Mesothelial cell of epicardium (in vitro differentiated cells): ENCODE data around the gene PAX4. TPM values are rescaled to one million over a fixed set of nuclear protein-coding genes. Genes with fewer than 3 reads are reported as not detected.

Experiments
- DNase-seq, 2 experiments: peaks; one replicate each; pipeline ENCODE4 v3.0.0; 2021; ENCODE audit warnings: low spot score in 2 of 2; ENCODE audit not compliant: unreplicated experiment in 2 of 2
- H3K27ac Mint-ChIP-seq: 2 replicates; pipeline ENCODE4 v1.8.0; 2021; ENCODE audit warnings: mixed read lengths
- H3K27me3 Mint-ChIP-seq: 2 replicates; pipeline ENCODE4 v1.8.0; 2021; ENCODE audit warnings: low read depth, mixed read lengths
- H3K36me3 Mint-ChIP-seq: 2 replicates; pipeline ENCODE4 v1.8.0; 2021; ENCODE audit warnings: mixed read lengths
- H3K4me1 Mint-ChIP-seq: 2 replicates; pipeline ENCODE4 v1.8.0; 2021; ENCODE audit warnings: mixed read lengths
- H3K4me3 Mint-ChIP-seq: 2 replicates; pipeline ENCODE4 v1.8.0; 2021; ENCODE audit warnings: mild to moderate bottlenecking, moderate library complexity, mixed read lengths
- H3K9me3 Mint-ChIP-seq: 2 replicates; pipeline ENCODE4 v1.8.0; 2021; ENCODE audit warnings: mixed read lengths
- total RNA-seq: library from RNA; stranded (reverse); gene quantifications from 3 replicates; pipeline ENCODE4 v1.2.1, GENCODE V29; 2021
- TF ChIP-seq, protein P1 (sequence below): fragments of 200-600 bp; sonication (generic); IDR thresholded peaks from one replicate; pipeline ENCODE4 v1.5.0; 2021; ENCODE audit warnings: antibody characterized with exemption; ENCODE audit not compliant: unreplicated experiment

The PAX4 gene
- total RNA-seq, 1 donor from 2014 or later = not detected

DNA sequence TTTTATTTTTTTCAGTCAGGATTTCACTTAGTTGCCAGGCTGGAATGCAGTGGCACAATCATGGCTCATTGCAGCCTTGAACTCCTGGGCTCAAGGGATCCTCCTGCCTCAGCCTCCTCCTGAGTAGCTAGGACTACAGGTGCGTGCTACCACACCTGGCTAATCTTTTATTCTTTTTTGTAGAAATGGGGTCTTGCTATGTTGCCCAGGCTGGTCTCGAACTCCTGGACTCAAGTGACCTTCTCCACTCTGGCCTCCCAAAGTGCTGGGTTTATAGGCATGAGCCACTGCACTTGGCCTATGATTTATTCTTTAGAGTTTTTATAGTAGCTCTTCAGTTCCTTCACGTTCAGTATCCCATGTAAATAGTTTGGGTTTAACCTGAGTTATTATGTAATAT lies 39.6 kb upstream of the PAX4 start:
- Mint-ChIP-seq H3K9me3 (no peaks in the 10 kb centered on the region), H3K36me3 (peaks cover 6% of the 10 kb centered on the region), H3K27me3 (no peaks in the 10 kb centered on the region), H3K27ac (no peak overlapping the region), H3K4me3 (no peak overlapping the region), H3K4me1 (peaks cover 31% of the 10 kb centered on the region)
- TF ChIP-seq, protein P1, sequence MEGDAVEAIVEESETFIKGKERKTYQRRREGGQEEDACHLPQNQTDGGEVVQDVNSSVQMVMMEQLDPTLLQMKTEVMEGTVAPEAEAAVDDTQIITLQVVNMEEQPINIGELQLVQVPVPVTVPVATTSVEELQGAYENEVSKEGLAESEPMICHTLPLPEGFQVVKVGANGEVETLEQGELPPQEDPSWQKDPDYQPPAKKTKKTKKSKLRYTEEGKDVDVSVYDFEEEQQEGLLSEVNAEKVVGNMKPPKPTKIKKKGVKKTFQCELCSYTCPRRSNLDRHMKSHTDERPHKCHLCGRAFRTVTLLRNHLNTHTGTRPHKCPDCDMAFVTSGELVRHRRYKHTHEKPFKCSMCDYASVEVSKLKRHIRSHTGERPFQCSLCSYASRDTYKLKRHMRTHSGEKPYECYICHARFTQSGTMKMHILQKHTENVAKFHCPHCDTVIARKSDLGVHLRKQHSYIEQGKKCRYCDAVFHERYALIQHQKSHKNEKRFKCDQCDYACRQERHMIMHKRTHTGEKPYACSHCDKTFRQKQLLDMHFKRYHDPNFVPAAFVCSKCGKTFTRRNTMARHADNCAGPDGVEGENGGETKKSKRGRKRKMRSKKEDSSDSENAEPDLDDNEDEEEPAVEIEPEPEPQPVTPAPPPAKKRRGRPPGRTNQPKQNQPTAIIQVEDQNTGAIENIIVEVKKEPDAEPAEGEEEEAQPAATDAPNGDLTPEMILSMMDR = no peak
- DNase-seq = no peak

- Mint-ChIP-seq H3K36me3 (peaks cover 5% of the 10 kb centered on the region), H3K4me1 (peaks cover 42% of the 10 kb centered on the region), H3K27ac (no peak overlapping the region), H3K27me3 (no peaks in the 10 kb centered on the region), H3K4me3 (no peak overlapping the region), H3K9me3 (no peaks in the 10 kb centered on the region)
- DNase-seq = no peak
- TF ChIP-seq, protein P1 = no peak
These were observed 37.8 kb upstream of the PAX4 start for GRCh38 chr7:127655720-127656119.

GRCh38 chr7:127654404-127655394 lies 36.8 kb upstream of the PAX4 start:
- H3K36me3 Mint-ChIP-seq = peaks cover 5% of the 10 kb centered on the region
- H3K4me3 Mint-ChIP-seq = no peak overlapping the region

DNA sequence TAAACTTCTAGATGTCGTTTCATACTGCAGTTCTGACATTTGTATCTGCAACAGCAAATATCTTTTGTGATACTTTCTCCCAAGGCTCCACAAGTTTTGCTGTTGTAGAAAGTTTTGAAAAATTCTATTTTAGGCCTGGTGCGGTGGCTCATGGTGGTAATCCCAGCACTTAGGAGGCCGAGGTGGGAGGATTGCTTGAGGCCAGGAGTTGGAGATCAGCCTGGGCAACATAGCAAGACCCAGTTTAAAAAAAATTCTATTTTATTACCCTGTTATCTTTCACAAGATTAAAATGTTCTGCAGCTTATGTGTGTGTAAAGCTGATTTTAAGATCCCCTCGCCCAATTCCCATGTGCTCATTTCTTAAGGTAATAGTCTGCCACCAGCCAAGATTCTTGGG lies 35.5 kb upstream of the PAX4 start:
- no peaks in the 10 kb centered on the region for H3K27me3 Mint-ChIP-seq
- peaks cover 42% of the 10 kb centered on the region for H3K4me1 Mint-ChIP-seq
- no peaks in the 10 kb centered on the region for H3K9me3 Mint-ChIP-seq
- TF ChIP-seq, protein P1 = no peak
- DNase-seq = no peak
- peak overlapping the region; percentile 100 for H3K27ac Mint-ChIP-seq
- peak overlapping the region; percentile 89 for H3K4me3 Mint-ChIP-seq
- H3K36me3 Mint-ChIP-seq = peaks cover 5% of the 10 kb centered on the region

More at GRCh38 chr7:127654404-127655394, 36.8 kb upstream of the PAX4 start:
- H3K27ac Mint-ChIP-seq = no peak overlapping the region
- H3K27me3 Mint-ChIP-seq = no peaks in the 10 kb centered on the region
- DNase-seq = no peak
- TF ChIP-seq, protein P1 = no peak
- H3K4me1 Mint-ChIP-seq = peaks cover 42% of the 10 kb centered on the region
- no peaks in the 10 kb centered on the region for H3K9me3 Mint-ChIP-seq

DNA sequence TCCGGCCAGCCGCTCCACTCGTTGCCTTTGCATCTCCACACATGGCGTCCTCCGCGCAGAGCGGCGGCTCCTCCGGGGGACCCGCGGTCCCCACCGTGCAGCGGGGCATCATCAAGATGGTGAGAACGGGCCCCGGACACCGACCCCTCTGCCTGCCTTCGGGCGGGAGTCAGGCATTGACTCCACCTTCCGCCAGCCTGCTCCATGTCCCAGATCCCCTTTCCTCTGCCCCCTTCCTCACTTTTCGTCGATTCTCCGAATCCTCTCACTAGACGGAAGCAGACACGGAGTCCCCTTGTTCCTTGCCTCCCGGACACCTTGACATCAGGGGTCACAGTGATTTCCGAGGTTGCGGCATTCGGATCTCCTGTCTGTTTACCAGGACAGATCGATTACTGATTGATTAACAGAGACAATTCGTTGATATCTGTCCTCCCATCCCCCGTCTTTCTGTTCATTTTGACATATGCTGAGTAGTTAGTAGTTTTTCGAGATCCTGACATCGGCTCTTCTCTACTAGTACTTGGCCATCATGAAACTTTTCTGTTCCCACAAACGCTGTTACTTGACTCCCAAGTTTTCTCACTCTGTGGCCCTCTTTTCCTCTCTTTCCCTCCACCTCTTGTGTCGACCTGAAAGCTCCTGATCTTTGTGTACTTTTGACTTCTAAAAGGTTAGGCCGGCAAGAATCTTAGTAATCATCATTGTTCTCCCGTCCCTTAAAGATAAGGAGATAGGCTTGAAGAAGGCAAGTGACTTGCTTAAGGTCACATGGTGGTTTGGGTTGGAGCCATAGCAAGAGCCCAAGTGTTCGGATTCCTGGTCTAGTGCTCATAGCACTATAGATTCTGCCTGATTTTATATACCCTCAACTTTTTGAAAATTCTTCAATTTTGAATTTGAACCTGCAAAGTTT lies 34.6 kb upstream of the PAX4 start:
- H3K27ac Mint-ChIP-seq = peak overlapping the region; percentile 100
- no peak for DNase-seq
- peaks cover 42% of the 10 kb centered on the region for H3K4me1 Mint-ChIP-seq
- H3K36me3 Mint-ChIP-seq = peaks cover 3% of the 10 kb centered on the region
- H3K4me3 Mint-ChIP-seq = peak overlapping the region; percentile 89
- TF ChIP-seq, protein P1 = no peak
- H3K27me3 Mint-ChIP-seq = no peaks in the 10 kb centered on the region
- H3K9me3 Mint-ChIP-seq = no peaks in the 10 kb centered on the region
